GM18502 (cell line): ENCODE data around the gene OLIG1.

ENCODE experiments used
- ATAC-seq: cut with Tn5 transposase; IDR thresholded peaks from one replicate; pipeline ENCODE4 v1.9.1; 2021; ENCODE audit warnings: mild to moderate bottlenecking; ENCODE audit not compliant: unreplicated experiment, poor library complexity

The OLIG1 gene

GRCh38 chr21:33069994-33070743, at the start of gene OLIG1:
Gene OLIG1, plus strand, starts transcription at chr21:33070141. Its CDS starts 106 bp downstream, at chr21:33070247.
- no peak for ATAC-seq

DNA sequence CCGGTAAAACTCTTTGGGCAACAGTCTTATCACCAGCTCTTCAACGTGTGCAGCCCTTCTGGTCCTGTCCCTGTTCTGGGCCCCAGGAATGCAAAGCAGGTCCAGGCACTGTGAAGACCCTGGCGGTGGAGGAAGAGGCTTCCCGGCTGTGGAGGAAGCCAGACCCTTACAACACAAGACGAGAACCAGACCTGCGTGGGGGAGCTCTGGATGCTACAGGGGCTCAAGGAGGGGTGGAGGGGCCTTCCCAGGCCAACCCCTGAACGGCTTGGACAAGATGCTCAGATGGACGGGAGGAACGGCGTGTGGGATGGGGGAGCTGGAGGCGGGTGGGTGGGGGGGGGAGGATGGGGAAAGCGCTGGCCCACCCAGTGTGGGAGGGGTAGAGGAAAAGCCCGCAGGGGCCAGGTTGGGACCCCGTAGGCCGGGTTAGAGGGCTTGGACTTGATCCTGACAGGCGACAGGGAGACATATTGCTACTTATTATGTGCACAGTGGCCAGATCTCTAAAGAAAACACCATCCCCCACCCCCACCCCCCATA, 49.3 kb upstream of the OLIG1 start:
- ATAC-seq: no peak

DNA sequence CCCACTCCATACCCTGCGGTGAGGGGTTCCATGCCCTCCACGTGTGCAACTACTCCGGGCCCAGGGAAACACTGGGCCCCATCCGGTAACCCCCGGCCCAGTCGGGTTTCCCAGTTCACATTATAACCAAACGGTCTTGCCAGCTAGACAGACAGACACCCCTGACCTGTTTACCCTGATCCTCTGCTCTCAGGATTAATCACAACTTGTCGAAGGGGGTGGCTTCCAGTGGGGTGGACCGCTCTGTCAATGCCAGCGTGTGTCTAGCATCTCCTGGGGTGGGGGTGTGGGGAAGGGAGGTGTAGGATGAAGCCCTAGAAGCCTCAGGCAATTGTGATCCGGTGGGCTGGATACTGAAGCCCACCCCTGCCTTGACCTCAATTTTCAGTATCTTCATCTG, 48.8 kb upstream of the OLIG1 start:
- no peak for ATAC-seq

DNA sequence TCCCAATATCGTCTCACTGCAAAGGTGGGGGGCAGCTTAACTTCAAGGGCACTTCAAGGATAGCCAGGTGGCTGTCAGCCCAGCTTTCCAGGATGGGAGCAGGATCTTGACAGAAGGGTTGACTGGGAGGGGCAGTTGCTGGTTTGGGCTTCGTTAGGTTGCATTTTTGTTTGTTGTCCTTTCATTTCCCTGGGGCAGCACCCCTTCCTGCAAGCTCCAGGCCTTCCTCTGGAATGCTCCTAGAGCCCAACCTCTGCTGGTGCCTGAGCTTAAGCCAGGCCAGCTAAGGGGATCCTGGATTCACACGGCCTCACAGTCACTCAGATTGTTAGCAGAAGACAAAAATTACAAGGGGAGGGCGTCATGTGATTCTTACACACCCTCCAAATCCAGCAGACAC, 48.3 kb upstream of the OLIG1 start:
- ATAC-seq: no peak

GRCh38 chr21:33022489-33022827, 47.5 kb upstream of the OLIG1 start:
- ATAC-seq: no peak

DNA sequence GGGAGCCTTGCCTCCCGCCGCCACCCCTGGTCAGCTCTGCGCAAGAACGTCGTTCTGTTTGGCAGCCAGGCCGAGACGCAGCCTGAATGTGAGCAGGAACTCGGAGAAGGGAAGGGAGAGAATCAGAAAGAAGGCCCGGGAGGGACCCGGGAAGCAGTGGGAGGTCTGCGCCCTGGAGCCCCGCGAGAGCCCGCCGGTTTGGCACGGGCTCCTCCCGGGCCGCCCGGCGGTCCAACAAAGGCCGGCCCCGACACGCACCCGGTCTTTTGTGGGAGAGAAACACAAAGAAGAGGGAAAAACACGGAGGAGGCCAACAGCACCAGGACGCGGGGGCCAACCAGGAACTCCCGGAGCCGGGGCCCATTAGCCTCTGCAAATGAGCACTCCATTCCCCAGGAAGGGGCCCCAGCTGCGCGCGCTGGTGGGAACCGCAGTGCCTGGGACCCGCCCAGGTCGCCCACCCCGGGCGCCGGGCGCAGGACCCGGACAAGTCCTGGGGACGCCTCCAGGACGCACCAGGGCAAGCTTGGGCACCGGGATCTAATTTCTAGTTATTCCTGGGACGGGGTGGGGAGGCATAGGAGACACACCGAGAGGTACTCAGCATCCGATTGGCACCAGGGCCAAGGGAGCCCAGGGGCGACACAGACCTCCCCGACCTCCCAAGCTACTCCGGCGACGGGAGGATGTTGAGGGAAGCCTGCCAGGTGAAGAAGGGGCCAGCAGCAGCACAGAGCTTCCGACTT, 46.9 kb upstream of the OLIG1 start:
- no peak for ATAC-seq

DNA sequence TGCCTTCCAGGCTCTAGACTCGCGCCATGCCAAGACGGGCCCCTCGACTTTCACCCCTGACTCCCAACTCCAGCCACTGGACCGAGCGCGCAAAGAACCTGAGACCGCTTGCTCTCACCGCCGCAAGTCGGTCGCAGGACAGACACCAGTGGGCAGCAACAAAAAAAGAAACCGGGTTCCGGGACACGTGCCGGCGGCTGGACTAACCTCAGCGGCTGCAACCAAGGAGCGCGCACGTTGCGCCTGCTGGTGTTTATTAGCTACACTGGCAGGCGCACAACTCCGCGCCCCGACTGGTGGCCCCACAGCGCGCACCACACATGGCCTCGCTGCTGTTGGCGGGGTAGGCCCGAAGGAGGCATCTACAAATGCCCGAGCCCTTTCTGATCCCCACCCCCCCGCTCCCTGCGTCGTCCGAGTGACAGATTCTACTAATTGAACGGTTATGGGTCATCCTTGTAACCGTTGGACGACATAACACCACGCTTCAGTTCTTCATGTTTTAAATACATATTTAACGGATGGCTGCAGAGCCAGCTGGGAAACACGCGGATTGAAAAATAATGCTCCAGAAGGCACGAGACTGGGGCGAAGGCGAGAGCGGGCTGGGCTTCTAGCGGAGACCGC, 46.3 kb upstream of the OLIG1 start:
- ATAC-seq: no peak

- no peak for ATAC-seq
Observed at GRCh38 chr21:33024201-33025103, 45.5 kb upstream of the OLIG1 start.

- no peak for ATAC-seq
Observed at GRCh38 chr21:33025106-33025488, 44.8 kb upstream of the OLIG1 start.

DNA sequence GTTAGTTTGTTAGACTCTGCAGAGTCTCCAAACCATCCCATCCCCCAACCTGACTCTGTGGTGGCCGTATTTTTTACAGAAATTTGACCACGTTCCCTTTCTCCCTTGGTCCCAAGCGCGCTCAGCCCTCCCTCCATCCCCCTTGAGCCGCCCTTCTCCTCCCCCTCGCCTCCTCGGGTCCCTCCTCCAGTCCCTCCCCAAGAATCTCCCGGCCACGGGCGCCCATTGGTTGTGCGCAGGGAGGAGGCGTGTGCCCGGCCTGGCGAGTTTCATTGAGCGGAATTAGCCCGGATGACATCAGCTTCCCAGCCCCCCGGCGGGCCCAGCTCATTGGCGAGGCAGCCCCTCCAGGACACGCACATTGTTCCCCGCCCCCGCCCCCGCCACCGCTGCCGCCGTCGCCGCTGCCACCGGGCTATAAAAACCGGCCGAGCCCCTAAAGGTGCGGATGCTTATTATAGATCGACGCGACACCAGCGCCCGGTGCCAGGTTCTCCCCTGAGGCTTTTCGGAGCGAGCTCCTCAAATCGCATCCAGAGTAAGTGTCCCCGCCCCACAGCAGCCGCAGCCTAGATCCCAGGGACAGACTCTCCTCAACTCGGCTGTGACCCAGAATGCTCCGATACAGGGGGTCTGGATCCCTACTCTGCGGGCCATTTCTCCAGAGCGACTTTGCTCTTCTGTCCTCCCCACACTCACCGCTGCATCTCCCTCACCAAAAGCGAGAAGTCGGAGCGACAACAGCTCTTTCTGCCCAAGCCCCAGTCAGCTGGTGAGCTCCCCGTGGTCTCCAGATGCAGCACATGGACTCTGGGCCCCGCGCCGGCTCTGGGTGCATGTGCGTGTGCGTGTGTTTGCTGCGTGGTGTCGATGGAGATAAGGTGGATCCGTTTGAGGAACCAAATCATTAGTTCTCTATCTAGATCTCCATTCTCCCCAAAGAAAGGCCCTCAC, 44.2 kb upstream of the OLIG1 start, which contains the start of gene OLIG2:
Gene OLIG2, plus strand, starts transcription at position 447 of the 954 bp plus-strand sequence. CDS start 928 bp downstream, outside the sequence.
- ATAC-seq: no peak

DNA sequence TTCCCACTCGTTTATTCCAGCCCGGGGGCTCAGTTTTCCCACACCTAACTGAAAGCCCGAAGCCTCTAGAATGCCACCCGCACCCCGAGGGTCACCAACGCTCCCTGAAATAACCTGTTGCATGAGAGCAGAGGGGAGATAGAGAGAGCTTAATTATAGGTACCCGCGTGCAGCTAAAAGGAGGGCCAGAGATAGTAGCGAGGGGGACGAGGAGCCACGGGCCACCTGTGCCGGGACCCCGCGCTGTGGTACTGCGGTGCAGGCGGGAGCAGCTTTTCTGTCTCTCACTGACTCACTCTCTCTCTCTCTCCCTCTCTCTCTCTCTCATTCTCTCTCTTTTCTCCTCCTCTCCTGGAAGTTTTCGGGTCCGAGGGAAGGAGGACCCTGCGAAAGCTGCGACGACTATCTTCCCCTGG, 43.5 kb upstream of the OLIG1 start:
- no peak for ATAC-seq

DNA sequence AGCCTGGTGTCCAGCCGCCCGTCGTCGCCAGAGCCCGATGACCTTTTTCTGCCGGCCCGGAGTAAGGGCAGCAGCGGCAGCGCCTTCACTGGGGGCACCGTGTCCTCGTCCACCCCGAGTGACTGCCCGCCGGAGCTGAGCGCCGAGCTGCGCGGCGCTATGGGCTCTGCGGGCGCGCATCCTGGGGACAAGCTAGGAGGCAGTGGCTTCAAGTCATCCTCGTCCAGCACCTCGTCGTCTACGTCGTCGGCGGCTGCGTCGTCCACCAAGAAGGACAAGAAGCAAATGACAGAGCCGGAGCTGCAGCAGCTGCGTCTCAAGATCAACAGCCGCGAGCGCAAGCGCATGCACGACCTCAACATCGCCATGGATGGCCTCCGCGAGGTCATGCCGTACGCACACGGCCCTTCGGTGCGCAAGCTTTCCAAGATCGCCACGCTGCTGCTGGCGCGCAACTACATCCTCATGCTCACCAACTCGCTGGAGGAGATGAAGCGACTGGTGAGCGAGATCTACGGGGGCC, 43.0 kb upstream of the OLIG1 start:
- no peak for ATAC-seq

DNA sequence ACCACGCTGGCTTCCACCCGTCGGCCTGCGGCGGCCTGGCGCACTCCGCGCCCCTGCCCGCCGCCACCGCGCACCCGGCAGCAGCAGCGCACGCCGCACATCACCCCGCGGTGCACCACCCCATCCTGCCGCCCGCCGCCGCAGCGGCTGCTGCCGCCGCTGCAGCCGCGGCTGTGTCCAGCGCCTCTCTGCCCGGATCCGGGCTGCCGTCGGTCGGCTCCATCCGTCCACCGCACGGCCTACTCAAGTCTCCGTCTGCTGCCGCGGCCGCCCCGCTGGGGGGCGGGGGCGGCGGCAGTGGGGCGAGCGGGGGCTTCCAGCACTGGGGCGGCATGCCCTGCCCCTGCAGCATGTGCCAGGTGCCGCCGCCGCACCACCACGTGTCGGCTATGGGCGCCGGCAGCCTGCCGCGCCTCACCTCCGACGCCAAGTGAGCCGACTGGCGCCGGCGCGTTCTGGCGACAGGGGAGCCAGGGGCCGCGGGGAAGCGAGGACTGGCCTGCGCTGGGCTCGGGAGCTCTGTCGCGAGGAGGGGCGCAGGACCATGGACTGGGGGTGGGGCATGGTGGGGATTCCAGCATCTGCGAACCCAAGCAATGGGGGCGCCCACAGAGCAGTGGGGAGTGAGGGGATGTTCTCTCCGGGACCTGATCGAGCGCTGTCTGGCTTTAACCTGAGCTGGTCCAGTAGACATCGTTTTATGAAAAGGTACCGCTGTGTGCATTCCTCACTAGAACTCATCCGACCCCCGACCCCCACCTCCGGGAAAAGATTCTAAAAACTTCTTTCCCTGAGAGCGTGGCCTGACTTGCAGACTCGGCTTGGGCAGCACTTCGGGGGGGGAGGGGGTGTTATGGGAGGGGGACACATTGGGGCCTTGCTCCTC, 42.3 kb upstream of the OLIG1 start:
- ATAC-seq: no peak

DNA sequence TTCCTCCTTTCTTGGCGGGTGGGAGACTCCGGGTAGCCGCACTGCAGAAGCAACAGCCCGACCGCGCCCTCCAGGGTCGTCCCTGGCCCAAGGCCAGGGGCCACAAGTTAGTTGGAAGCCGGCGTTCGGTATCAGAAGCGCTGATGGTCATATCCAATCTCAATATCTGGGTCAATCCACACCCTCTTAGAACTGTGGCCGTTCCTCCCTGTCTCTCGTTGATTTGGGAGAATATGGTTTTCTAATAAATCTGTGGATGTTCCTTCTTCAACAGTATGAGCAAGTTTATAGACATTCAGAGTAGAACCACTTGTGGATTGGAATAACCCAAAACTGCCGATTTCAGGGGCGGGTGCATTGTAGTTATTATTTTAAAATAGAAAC, 41.7 kb upstream of the OLIG1 start:
- no peak for ATAC-seq

GRCh38 chr21:33028773-33029384, 41.1 kb upstream of the OLIG1 start:
- ATAC-seq: no peak

DNA sequence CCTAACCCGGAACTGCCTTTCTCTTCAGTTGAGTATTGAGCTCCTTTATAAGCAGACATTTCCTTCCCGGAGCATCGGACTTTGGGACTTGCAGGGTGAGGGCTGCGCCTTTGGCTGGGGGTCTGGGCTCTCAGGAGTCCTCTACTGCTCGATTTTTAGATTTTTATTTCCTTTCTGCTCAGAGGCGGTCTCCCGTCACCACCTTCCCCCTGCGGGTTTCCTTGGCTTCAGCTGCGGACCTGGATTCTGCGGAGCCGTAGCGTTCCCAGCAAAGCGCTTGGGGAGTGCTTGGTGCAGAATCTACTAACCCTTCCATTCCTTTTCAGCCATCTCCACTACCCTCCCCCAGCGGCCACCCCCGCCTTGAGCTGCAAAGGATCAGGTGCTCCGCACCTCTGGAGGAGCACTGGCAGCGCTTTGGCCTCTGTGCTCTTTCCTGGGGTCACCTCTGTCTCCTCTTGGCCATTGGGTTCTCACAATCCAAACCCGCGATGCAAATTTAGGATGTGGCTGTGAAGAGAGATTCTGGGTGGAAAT, 40.5 kb upstream of the OLIG1 start:
- ATAC-seq: no peak

DNA sequence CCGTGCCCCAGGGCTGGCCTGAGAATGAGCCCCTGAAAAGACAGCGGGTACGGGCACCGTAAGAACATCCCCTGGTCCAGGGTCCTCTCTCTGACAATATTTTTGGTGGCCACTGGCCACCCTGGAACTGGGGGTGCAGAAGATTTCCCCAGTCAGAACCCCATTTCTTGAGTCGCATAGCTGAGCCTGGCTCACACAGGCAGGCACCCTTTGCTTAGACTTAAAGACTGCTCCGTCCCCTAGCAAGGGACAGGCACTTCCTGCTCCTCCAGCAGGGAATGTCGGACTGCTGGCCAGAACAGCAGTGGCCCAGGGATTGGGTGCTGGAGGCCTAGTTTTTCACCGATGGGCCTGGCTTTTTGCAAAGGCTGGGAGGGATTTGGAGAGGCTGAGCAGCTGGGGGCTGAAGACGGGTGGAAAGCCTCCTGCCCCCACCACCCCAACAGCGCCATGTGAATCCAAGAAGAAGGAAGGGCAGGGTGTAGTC, 39.9 kb upstream of the OLIG1 start:
- no peak for ATAC-seq
